Kidney (tissue), 22 donors: ENCODE measurements around the gene TNFRSF12A. TPM values are rescaled to one million over a fixed set of nuclear protein-coding genes. Genes with fewer than 3 reads are reported as not detected.

Source experiments
- DNase-seq, 5 donors: peaks; one replicate each; pipeline ENCODE4 v3.0.0-alpha.2; 2013 to 2020
- FAIRE-seq: peaks from 2 replicates; lab custom pipeline; 2012; peaks lifted over from hg19 to GRCh38; lab: Jason Lieb, UNC
- H3K27ac ChIP-seq, 2 donors: one replicate each; pipeline ENCODE4 v1.7.0; 2013; ENCODE audit warnings: low read depth in 2 of 2, low read length in 2 of 2, inconsistent platforms in 1 of 2
- H3K27me3 ChIP-seq: one replicate; pipeline ENCODE4 v1.7.1; 2013; ENCODE audit warnings: low read length, inconsistent platforms; ENCODE audit not compliant: control insufficient read depth, insufficient read depth
- H3K36me3 ChIP-seq, 3 donors: one replicate each; pipeline versions ENCODE4 v1.7.0 to v1.7.1; 2013; ENCODE audit warnings: low read length in 3 of 3, control low read depth in 1 of 3, inconsistent platforms in 1 of 3; ENCODE audit not compliant: insufficient read depth in 3 of 3, control insufficient read depth in 2 of 3
- H3K4me1 ChIP-seq, 3 donors: one replicate each; pipeline versions ENCODE4 v1.7.0 to v1.7.1; 2013; ENCODE audit warnings: low read length in 3 of 3, inconsistent platforms in 1 of 3, low read depth in 1 of 3; ENCODE audit not compliant: control insufficient read depth in 2 of 3, insufficient read depth in 2 of 3
- H3K4me3 ChIP-seq, 3 donors: one replicate each; pipeline versions ENCODE4 v1.7.0 to v1.8.1; 2013; ENCODE audit warnings: low read length in 3 of 3, control low read depth in 1 of 3, inconsistent platforms in 1 of 3
- H3K9ac ChIP-seq, 3 donors: one replicate each; pipeline versions ENCODE4 v1.7.0 to v1.7.1; 2013; ENCODE audit warnings: low read length in 3 of 3, control low read depth in 1 of 3, inconsistent platforms in 1 of 3
- H3K9me3 ChIP-seq, 3 donors: one replicate each; pipeline versions ENCODE4 v1.7.0 to v1.7.1; 2013; ENCODE audit warnings: low read length in 3 of 3, control low read depth in 1 of 3, inconsistent platforms in 1 of 3; ENCODE audit not compliant: control insufficient read depth in 2 of 3, insufficient read depth in 1 of 3
- intact Hi-C: fragments of 100-400 bp; cut with DNase I; formaldehyde crosslinking; loops from one replicate; pipeline ENCODE4 v1.11.1; 2022
- long read RNA-seq, 10 donors: library from polyadenylated mRNA in 1 of 10; unstranded in 1 of 10; transcript quantifications; one replicate each; pipeline ENCODE4 v2.0.0 and lab custom pipeline, GENCODE V29; 2021 to 2026
- polyA plus RNA-seq: library from polyadenylated mRNA; stranded (reverse); fragments of 350-450 nt; fragmentation: Illumina TruSeq; extraction: RNeasy Lipid Tissue Mini Kit (QIAGEN cat#74804); gene quantifications from one replicate; pipeline ENCODE4 v1.2.3, GENCODE V29; 2014; ENCODE audit warnings: low read depth, low replicate concordance; ENCODE audit not compliant: insufficient read depth
- total RNA-seq: library from RNA; stranded (reverse); fragmentation: NEBNext Ultra II Directional; extraction: Animal tissue kit (Norgen Biotek cat#: 25700); gene quantifications from one replicate; pipeline ENCODE4 v1.2.1, GENCODE V29; 2021
- TF ChIP-seq, protein P1 (sequence below): IDR thresholded peaks from 3 replicates; pipeline ENCODE4 v1.5.1; 2012; ENCODE audit warnings: mild to moderate bottlenecking, moderate library complexity, borderline replicate concordance; ENCODE audit not compliant: insufficient read depth; ENCODE audit errors: extremely low read depth
- donor health status: control.
- donor health status: control.
- donor health status: control.
- donor health status: control.
- donor health status: control.
- donor health status: DM: yes; HTN: yes; CAD: no.
- donor health status: Normal renal cell carcinoma (clear cell type).

Gene TNFRSF12A, protein sequence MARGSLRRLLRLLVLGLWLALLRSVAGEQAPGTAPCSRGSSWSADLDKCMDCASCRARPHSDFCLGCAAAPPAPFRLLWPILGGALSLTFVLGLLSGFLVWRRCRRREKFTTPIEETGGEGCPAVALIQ
- total RNA-seq (114 TPM), polyA plus RNA-seq (87.3 TPM)
- long read RNA-seq, donor 1, partial matches to known transcripts: 70 of 98 reads
- long read RNA-seq, donor 1, other reads (novel, unspliced or antisense): 24 of 98 reads
- long read RNA-seq, donor 2, transcript TNFRSF12A-201 (4 exons, 1,033 nt): major isoform, 12 of 12 reads
- long read RNA-seq, donor 2, partial matches to known transcripts: 0 of 12 reads
- long read RNA-seq, donor 2, other reads (novel, unspliced or antisense): 0 of 12 reads
- long read RNA-seq, donor 3, transcript TNFRSF12A-201 (4 exons, 1,033 nt): major isoform, 13 of 13 reads
- long read RNA-seq, donor 3, partial matches to known transcripts: 0 of 13 reads
- long read RNA-seq, donor 3, other reads (novel, unspliced or antisense): 0 of 13 reads
- long read RNA-seq, donor 4, transcript TNFRSF12A-201 (4 exons, 1,033 nt): major isoform, 7 of 7 reads
- long read RNA-seq, donor 4, partial matches to known transcripts: 0 of 7 reads
- long read RNA-seq, donor 4, other reads (novel, unspliced or antisense): 0 of 7 reads
- long read RNA-seq, donor 5: 0 reads
- long read RNA-seq, donor 6, transcript TNFRSF12A-201 (4 exons, 1,033 nt): major isoform, 16 of 17 reads
- long read RNA-seq, donor 6, partial matches to known transcripts: 0 of 17 reads
- long read RNA-seq, donor 6, other reads (novel, unspliced or antisense): 0 of 17 reads
- long read RNA-seq, donor 7, transcript TNFRSF12A-201 (4 exons, 1,033 nt): major isoform, 99 of 125 reads
- long read RNA-seq, donor 7, partial matches to known transcripts: 4 of 125 reads
- long read RNA-seq, donor 7, other reads (novel, unspliced or antisense): 18 of 125 reads
- long read RNA-seq, donor 8, transcript TNFRSF12A-201 (4 exons, 1,033 nt): major isoform, 8 of 8 reads
- long read RNA-seq, donor 8, partial matches to known transcripts: 0 of 8 reads
- long read RNA-seq, donor 8, other reads (novel, unspliced or antisense): 0 of 8 reads
- long read RNA-seq, donor 9, transcript TNFRSF12A-201 (4 exons, 1,033 nt): major isoform, 8 of 8 reads
- long read RNA-seq, donor 9, partial matches to known transcripts: 0 of 8 reads
- long read RNA-seq, donor 9, other reads (novel, unspliced or antisense): 0 of 8 reads
- long read RNA-seq, donor 10, transcript TNFRSF12A-201 (4 exons, 1,033 nt): major isoform, 12 of 18 reads
- long read RNA-seq, donor 10, partial matches to known transcripts: 5 of 18 reads
- long read RNA-seq, donor 10, other reads (novel, unspliced or antisense): 0 of 18 reads

DNA sequence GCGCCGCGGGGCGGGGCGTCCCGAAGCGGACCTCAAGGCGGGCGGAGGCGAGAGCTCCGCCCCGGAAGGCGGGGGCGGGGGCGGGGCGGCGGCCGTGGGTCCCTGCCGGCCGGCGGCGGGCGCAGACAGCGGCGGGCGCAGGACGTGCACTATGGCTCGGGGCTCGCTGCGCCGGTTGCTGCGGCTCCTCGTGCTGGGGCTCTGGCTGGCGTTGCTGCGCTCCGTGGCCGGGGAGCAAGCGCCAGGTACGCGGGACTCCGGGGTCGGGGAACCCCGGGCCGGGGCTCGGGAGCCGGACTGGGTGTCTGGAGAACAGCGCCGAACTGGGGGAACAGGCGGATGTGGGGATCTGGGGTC is at the start of gene TNFRSF12A:
TSS of gene TNFRSF12A (plus strand) at position 122 of the 357 bp plus-strand sequence. CDS start at position 152, 30 bp downstream.
- intact Hi-C loops: no loop called here
- peak within 1 kb of the TSS; percentile 27 to 98 (median 92) for H3K9ac ChIP-seq
- peak within 1 kb of the TSS; percentile 94 to 98 for H3K27ac ChIP-seq
- peaks cover 4% of the 10 kb centered on the region for H3K27me3 ChIP-seq
- FAIRE-seq (no peak), DNase-seq (peak; percentile 84 to 93 (median 90))
- no peaks in the 10 kb centered on the region for H3K9me3 ChIP-seq
- peaks cover 0 to 23% (median 19%) of the 10 kb centered on the region in 3 donors for H3K4me1 ChIP-seq
- no peaks in the 10 kb centered on the region for H3K36me3 ChIP-seq
- peak within 1 kb of the TSS; percentile 53 to 90 (median 76) for H3K4me3 ChIP-seq
- TF ChIP-seq, protein P1, sequence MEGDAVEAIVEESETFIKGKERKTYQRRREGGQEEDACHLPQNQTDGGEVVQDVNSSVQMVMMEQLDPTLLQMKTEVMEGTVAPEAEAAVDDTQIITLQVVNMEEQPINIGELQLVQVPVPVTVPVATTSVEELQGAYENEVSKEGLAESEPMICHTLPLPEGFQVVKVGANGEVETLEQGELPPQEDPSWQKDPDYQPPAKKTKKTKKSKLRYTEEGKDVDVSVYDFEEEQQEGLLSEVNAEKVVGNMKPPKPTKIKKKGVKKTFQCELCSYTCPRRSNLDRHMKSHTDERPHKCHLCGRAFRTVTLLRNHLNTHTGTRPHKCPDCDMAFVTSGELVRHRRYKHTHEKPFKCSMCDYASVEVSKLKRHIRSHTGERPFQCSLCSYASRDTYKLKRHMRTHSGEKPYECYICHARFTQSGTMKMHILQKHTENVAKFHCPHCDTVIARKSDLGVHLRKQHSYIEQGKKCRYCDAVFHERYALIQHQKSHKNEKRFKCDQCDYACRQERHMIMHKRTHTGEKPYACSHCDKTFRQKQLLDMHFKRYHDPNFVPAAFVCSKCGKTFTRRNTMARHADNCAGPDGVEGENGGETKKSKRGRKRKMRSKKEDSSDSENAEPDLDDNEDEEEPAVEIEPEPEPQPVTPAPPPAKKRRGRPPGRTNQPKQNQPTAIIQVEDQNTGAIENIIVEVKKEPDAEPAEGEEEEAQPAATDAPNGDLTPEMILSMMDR: peak; percentile 9

DNA sequence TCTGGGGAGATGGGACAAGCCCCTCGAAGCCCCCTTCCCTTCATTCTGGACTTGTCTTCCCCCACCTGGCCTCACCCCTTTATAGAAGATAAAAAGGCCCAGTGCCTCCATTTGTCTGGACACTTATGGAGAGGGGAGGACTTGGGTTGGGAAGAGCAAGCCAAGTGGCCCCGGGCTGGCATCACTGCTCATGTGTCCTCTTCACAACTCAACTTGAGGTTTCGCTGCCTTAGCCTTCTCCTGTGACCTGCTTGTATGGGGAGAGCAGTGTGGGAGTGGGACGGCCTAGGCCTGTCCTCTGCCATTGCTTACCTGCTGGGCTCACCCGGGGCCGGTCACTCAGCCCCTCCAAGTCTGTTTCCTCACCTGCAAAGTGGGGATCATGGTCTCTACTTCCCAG is 49.6 kb upstream of the TNFRSF12A start:
- FAIRE-seq (no peak), DNase-seq (peak in 1 of 5 donors; percentile 38)
- Histone ChIP-seq H3K9ac (no peak overlapping the region), H3K36me3 (no peaks in the 10 kb centered on the region), H3K27ac (no peak overlapping the region), H3K4me1 (peaks cover 0 to 8% (median 0%) of the 10 kb centered on the region in 3 donors), H3K27me3 (peaks cover 13% of the 10 kb centered on the region), H3K4me3 (no peak overlapping the region), H3K9me3 (no peaks in the 10 kb centered on the region)
- TF ChIP-seq, protein P1: no peak
- intact Hi-C loops: no loop called here

DNA sequence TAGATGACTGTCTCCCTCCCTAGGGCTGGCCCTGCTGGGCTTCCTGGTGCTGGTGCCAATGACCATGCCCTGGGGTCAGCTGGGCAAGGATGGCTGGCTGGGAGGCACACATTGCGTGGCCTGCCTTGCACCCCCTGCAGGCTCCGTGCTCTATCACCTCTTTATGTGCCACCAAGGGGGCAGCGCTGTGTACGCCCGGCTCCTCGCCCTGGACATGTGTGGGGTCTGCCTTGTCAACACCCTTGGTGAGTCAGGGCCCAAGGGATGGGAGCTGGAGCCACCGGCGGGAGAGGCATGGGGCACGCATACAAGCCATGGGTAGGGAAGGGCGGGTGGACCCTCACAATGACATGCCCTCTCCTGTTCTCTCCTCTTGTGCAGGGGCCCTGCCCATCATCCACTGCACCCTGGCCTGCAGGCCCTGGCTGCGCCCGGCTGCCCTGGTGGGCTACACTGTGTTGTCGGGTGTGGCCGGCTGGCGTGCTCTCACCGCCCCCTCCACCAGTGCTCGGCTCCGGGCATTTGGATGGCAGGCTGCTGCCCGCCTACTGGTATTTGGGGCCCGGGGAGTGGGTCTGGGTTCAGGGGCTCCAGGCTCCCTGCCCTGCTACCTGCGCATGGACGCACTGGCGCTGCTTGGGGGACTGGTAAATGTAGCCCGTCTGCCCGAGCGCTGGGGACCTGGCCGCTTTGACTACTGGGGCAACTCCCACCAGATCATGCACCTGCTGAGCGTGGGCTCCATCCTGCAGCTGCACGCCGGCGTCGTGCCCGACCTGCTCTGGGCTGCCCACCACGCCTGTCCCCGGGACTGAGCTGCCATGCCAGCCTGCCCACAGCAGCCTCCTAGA is 48.8 kb upstream of the TNFRSF12A start:
- TF ChIP-seq, protein P1: no peak
- no peaks in the 10 kb centered on the region for H3K9me3 ChIP-seq
- H3K36me3 ChIP-seq: no peaks in the 10 kb centered on the region
- DNase-seq: peak in 2 of 5 donors; percentile 58 to 72
- H3K27ac ChIP-seq: no peak overlapping the region
- no peak overlapping the region for H3K9ac ChIP-seq
- H3K4me1 ChIP-seq: peaks cover 0 to 8% (median 0%) of the 10 kb centered on the region in 3 donors
- no peak overlapping the region for H3K4me3 ChIP-seq
- FAIRE-seq: no peak
- intact Hi-C loops: no loop called here
- peaks cover 8% of the 10 kb centered on the region for H3K27me3 ChIP-seq
